NK-92 treated with Interleukin-12 subunit alpha and Interleukin-12 subunit beta, amount 100 ng/mL, for 24 hours (cell line): Measurements from ENCODE around the gene FERMT3.

ENCODE experiments used
- DNase-seq: peaks from one replicate; lab custom pipeline; 2025; lab: John Stamatoyannopoulos, UW

FERMT3 gene

GRCh38 chr11:64264371-64264852, 57.9 kb downstream of the FERMT3 start:
- DNase-seq, result no peak

GRCh38 chr11:64265176-64266160, 58.9 kb downstream of the FERMT3 start:
- DNase-seq, result no peak

GRCh38 chr11:64266339-64266738, 59.8 kb downstream of the FERMT3 start:
- no peak for DNase-seq

GRCh38 chr11:64267207-64267945, 60.9 kb downstream of the FERMT3 start:
- DNase-seq, result no peak

GRCh38 chr11:64268025-64268892, 61.7 kb downstream of the FERMT3 start:
- DNase-seq, result no peak

- DNase-seq, result peak; percentile 47
Measured at GRCh38 chr11:64268893-64269539, 62.5 kb downstream of the FERMT3 start.

GRCh38 chr11:64269540-64270220, 63.2 kb downstream of the FERMT3 start:
- peak; percentile 95 for DNase-seq
